ENCODE results near the gene P4HB. TPM values are rescaled to one million over a fixed set of nuclear protein-coding genes. Genes with fewer than 3 reads are reported as not detected.

Gene P4HB
- total RNA-seq, 1 donor, result 1,240 TPM

DNA sequence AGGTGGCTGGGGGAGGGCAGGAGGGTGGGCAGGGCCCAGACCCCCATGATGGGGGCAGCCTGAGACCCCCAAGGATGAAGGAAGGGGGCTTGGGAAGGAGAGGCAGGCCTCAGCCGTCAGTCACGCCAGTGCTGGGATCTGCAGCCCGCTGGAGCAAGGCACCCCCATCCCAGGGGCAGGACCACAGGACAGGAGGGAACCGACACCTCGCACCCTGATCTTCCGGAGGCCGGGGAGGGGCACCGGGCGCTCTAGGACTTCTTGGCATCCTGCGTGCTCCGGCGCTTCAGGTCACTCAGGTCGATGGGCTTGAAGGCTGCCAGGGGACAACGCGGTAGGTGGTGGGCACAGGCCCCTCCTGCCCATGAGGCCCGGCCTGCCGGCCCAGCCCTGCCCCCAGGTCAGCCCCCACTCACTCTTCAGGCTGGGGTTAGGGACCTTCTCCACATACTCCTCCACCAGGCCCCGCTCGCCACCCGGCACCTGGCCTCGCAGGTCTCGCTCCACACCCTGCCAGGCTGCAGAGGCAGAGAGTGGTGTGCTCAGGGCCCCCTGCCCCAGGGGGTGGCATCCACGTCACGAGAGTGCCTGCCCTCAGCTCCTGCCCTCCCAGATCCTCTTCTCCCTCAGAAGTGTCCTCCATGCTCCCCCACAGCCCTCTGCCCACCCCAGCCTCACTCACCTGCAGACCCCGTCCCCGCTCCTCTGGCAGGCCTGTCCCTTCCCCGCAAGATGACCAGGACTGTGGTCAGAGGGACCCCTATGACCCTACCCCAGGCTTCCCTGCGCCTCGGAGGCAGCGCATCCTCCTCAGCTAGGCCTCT, 37.1 kb downstream of the P4HB start:
- Histone ChIP-seq H3K4me2 (ENCODE audit: insufficient read depth, low read length) (no peak overlapping the region), H2AFZ (ENCODE audit: low read length) (no peak overlapping the region), H3K4me1 (ENCODE audit: insufficient read depth, low read length) (no peaks in the 10 kb centered on the region), H3K9me3 (ENCODE audit: low read depth, low read length) (no peaks in the 10 kb centered on the region), H3K79me2 (ENCODE audit: insufficient read depth, low read length) (peaks cover 28% of the 10 kb centered on the region), H3K4me3 (ENCODE audit: insufficient read depth, low read length) (no peak overlapping the region), H3K27ac (ENCODE audit: low read depth, low read length) (no peak overlapping the region), H3K27me3 (ENCODE audit: insufficient read depth, low read length) (no peaks in the 10 kb centered on the region), H4K20me1 (ENCODE audit: insufficient read depth, low read length) (peaks cover 36% of the 10 kb centered on the region), H3K36me3 (ENCODE audit: insufficient read depth, low read length) (peaks cover 5% of the 10 kb centered on the region)
- DNase-seq (ENCODE audit: insufficient read length, low spot score, missing footprints), result no peak
- TF ChIP-seq CTCF (IDR thresholded peaks at IDR 0.05; ENCODE audit: extremely low read depth, low read depth, low read length), result no peak

GRCh38 chr17:81822312-81822637, 38.1 kb downstream of the P4HB start:
- peaks cover 5% of the 10 kb centered on the region for H3K36me3 ChIP-seq (ENCODE audit: insufficient read depth, low read length)
- peaks cover 21% of the 10 kb centered on the region for H3K79me2 ChIP-seq (ENCODE audit: insufficient read depth, low read length)
- H3K27me3 ChIP-seq (ENCODE audit: insufficient read depth, low read length), result no peaks in the 10 kb centered on the region
- no peak overlapping the region for H2AFZ ChIP-seq (ENCODE audit: low read length)
- H3K4me2 ChIP-seq (ENCODE audit: insufficient read depth, low read length), result no peak overlapping the region
- TF ChIP-seq CTCF (IDR thresholded peaks at IDR 0.05; ENCODE audit: extremely low read depth, low read depth, low read length), result no peak
- H3K9me3 ChIP-seq (ENCODE audit: low read depth, low read length), result no peaks in the 10 kb centered on the region
- no peak for DNase-seq (ENCODE audit: insufficient read length, low spot score, missing footprints)
- H3K4me1 ChIP-seq (ENCODE audit: insufficient read depth, low read length), result no peaks in the 10 kb centered on the region
- no peak overlapping the region for H3K27ac ChIP-seq (ENCODE audit: low read depth, low read length)
- peaks cover 32% of the 10 kb centered on the region for H4K20me1 ChIP-seq (ENCODE audit: insufficient read depth, low read length)
- no peak overlapping the region for H3K4me3 ChIP-seq (ENCODE audit: insufficient read depth, low read length)

GRCh38 chr17:81821603-81822311, 38.6 kb downstream of the P4HB start:
- peak; percentile 58 for TF ChIP-seq CTCF (IDR thresholded peaks at IDR 0.05; ENCODE audit: extremely low read depth, low read depth, low read length)
- Histone ChIP-seq H3K9me3 (ENCODE audit: low read depth, low read length) (no peaks in the 10 kb centered on the region), H2AFZ (ENCODE audit: low read length) (no peak overlapping the region), H3K4me3 (ENCODE audit: insufficient read depth, low read length) (no peak overlapping the region), H3K4me2 (ENCODE audit: insufficient read depth, low read length) (no peak overlapping the region), H3K27me3 (ENCODE audit: insufficient read depth, low read length) (no peaks in the 10 kb centered on the region), H3K4me1 (ENCODE audit: insufficient read depth, low read length) (no peaks in the 10 kb centered on the region), H3K27ac (ENCODE audit: low read depth, low read length) (no peak overlapping the region), H4K20me1 (ENCODE audit: insufficient read depth, low read length) (peaks cover 32% of the 10 kb centered on the region), H3K79me2 (ENCODE audit: insufficient read depth, low read length) (peaks cover 21% of the 10 kb centered on the region), H3K36me3 (ENCODE audit: insufficient read depth, low read length) (peaks cover 5% of the 10 kb centered on the region)
- DNase-seq (ENCODE audit: insufficient read length, low spot score, missing footprints), result peak; percentile 99

DNA sequence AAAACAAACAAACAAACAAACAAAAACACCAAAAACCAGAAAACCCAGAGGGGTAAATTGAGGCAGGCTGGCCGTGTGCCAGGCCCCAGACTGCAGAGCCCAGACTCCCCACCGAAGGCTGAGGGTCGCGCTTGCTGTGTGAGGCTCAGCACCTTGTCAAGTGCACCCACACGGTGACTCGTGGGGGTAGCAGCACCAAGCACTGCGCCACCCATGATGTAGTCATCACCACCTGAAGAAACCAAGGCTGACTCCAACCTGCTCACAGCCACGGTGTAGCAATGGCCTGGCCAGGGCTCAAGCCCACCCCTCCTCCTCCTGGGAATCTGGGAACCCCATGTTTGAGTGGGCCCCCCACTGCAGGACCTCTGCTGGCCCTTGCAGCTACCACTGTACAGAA, 39.2 kb downstream of the P4HB start:
- no peak for TF ChIP-seq CTCF (IDR thresholded peaks at IDR 0.05; ENCODE audit: extremely low read depth, low read depth, low read length)
- Histone ChIP-seq H3K36me3 (ENCODE audit: insufficient read depth, low read length) (peaks cover 5% of the 10 kb centered on the region), H2AFZ (ENCODE audit: low read length) (no peak overlapping the region), H3K27me3 (ENCODE audit: insufficient read depth, low read length) (no peaks in the 10 kb centered on the region), H3K27ac (ENCODE audit: low read depth, low read length) (no peak overlapping the region), H3K4me1 (ENCODE audit: insufficient read depth, low read length) (no peaks in the 10 kb centered on the region), H3K4me3 (ENCODE audit: insufficient read depth, low read length) (no peak overlapping the region), H4K20me1 (ENCODE audit: insufficient read depth, low read length) (peaks cover 28% of the 10 kb centered on the region), H3K9me3 (ENCODE audit: low read depth, low read length) (no peaks in the 10 kb centered on the region), H3K79me2 (ENCODE audit: insufficient read depth, low read length) (peaks cover 17% of the 10 kb centered on the region), H3K4me2 (ENCODE audit: insufficient read depth, low read length) (no peak overlapping the region)
- DNase-seq (ENCODE audit: insufficient read length, low spot score, missing footprints), result no peak
